ENCODE data around the gene DDN. TPM values are rescaled to one million over a fixed set of nuclear protein-coding genes. Genes with fewer than 3 reads are reported as not detected.

The DDN gene
- total and polyA plus RNA-seq, 12 donors = 0.19 to 1.4 (median 0.43) TPM

DNA sequence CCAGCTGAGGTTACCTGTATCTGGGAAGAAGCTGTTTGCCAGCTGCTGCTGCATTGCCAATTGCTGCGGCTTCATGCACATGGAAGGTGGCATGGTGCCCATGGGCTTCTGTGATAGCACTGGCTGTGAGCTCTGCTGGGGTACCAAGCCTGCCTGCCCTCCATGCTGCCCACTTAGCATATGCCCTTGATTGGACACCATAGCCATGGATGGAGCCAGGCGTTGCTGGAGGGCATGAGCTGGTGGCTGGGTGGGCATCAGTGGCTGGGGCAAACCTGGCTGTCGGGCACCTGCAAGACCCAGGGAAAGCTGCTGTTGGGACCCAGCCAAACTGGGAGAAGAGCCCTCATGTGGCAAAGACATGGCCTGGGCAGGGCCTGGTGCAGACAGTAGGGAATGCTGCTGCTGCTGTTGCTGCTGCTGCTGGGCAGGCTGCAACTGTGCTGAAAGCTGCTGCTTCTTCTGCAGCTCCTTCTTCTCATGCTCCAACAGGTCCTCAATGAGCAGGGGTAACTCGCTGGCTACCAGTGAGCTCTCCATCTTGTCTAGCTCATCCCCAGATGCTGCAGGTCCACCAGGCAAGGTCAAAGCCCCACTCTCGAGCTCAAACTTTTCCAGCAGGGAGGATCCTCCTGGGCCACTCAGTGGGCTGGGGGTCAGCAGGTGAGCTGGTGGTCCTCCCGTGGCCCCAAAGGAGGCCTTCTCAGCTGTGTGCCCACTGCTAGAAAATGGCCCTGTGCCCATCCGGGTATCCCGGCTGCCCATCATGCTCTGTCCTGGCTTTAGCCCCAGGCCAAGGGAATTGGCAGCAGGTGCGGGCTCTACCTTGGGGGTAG, 38.2 kb upstream of the DDN start:
- 86 to 91% methylated on average over 9 of the region's 9 CpGs for WGBS, 2 donors
- ATAC-seq (peak in 3 of 8 donors; percentile 13 to 29 (median 24)), DNase-seq (peak in 1 of 2 donors; percentile 22)

DNA sequence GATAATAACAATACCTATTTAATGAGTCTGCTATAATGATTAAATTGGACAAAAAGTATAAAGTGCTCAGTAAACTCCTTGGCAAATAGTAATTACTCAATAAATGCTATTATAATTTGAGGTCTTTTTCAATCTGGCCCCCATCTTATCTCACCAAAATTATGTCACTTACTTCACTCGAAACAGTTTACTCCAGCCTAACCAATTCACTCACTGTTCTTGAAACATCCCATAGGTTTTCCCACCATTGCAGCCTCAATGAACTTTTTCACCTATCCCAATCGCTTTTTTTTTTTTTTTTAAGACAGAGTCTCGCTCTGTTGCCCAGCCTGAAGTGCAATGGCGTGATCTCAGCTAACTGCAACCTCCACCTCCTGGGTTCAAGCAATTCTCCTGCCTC, 36.9 kb upstream of the DDN start:
- Histone ChIP-seq H3K4me1 (peaks cover 0 to 15% (median 3%) of the 10 kb centered on the region in 9 donors), H3K4me3 (no peak overlapping the region), H3K27ac (no peak overlapping the region), H3K27me3 (no peaks in the 10 kb centered on the region), H3K36me3 (peaks cover 5 to 100% (median 89%) of the 10 kb centered on the region in 9 donors), H3K9me3 (no peaks in the 10 kb centered on the region)
- WGBS, 2 donors = 85 to 93% methylated on average over 4 of the region's 4 CpGs
- DNase-seq = no peak
- intact Hi-C loops (cut with DNase I) = no loop called here
- no peak for ATAC-seq
- TF ChIP-seq, protein P1, sequence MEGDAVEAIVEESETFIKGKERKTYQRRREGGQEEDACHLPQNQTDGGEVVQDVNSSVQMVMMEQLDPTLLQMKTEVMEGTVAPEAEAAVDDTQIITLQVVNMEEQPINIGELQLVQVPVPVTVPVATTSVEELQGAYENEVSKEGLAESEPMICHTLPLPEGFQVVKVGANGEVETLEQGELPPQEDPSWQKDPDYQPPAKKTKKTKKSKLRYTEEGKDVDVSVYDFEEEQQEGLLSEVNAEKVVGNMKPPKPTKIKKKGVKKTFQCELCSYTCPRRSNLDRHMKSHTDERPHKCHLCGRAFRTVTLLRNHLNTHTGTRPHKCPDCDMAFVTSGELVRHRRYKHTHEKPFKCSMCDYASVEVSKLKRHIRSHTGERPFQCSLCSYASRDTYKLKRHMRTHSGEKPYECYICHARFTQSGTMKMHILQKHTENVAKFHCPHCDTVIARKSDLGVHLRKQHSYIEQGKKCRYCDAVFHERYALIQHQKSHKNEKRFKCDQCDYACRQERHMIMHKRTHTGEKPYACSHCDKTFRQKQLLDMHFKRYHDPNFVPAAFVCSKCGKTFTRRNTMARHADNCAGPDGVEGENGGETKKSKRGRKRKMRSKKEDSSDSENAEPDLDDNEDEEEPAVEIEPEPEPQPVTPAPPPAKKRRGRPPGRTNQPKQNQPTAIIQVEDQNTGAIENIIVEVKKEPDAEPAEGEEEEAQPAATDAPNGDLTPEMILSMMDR (IDR thresholded peaks at IDR 0.05) = no peak

More for the DNA sequence above, 38.2 kb upstream of the DDN start:
- intact Hi-C loops (cut with DNase I) = no loop called here
- Histone ChIP-seq H3K4me3 (no peak overlapping the region), H3K27ac (no peak overlapping the region), H3K36me3 (peaks cover 8 to 100% (median 90%) of the 10 kb centered on the region in 9 donors), H3K9me3 (no peaks in the 10 kb centered on the region), H3K27me3 (no peaks in the 10 kb centered on the region), H3K4me1 (peaks cover 0 to 15% (median 3%) of the 10 kb centered on the region in 9 donors)
- TF ChIP-seq, protein P1 (IDR thresholded peaks at IDR 0.05) = no peak

DNA sequence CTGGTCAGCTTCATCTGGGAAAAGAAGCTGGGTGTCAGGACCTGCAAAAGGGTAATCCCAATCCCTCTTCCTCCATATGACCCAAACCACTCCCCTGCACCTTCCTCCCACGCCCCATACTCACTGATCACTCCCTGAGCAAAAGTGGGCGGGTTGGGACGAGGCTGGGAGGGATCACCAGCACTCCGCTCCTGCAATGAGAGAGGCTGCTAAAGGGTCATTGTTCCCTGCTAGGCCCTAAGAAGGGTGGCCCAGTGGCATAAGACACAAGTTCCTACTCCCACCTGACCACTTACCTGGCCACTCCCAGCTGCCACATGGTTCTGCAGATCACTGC, 35.1 kb upstream of the DDN start:
- peaks cover 1 to 100% (median 77%) of the 10 kb centered on the region in 9 donors for H3K36me3 ChIP-seq
- ATAC-seq (peak in 3 of 8 donors; percentile 4 to 7 (median 7)), DNase-seq (no peak)
- intact Hi-C loops (cut with DNase I) = no loop called here
- H3K4me3 ChIP-seq = no peak overlapping the region
- peak overlapping the region in 1 of 10 donors; percentile 41 for H3K27ac ChIP-seq
- H3K4me1 ChIP-seq = peaks cover 0 to 15% (median 3%) of the 10 kb centered on the region in 9 donors
- WGBS, 2 donors = 81 to 87% methylated on average over 4 of the region's 4 CpGs
- H3K9me3 ChIP-seq = no peaks in the 10 kb centered on the region
- H3K27me3 ChIP-seq = no peaks in the 10 kb centered on the region
- TF ChIP-seq, protein P1 (IDR thresholded peaks at IDR 0.05) = no peak

DNA sequence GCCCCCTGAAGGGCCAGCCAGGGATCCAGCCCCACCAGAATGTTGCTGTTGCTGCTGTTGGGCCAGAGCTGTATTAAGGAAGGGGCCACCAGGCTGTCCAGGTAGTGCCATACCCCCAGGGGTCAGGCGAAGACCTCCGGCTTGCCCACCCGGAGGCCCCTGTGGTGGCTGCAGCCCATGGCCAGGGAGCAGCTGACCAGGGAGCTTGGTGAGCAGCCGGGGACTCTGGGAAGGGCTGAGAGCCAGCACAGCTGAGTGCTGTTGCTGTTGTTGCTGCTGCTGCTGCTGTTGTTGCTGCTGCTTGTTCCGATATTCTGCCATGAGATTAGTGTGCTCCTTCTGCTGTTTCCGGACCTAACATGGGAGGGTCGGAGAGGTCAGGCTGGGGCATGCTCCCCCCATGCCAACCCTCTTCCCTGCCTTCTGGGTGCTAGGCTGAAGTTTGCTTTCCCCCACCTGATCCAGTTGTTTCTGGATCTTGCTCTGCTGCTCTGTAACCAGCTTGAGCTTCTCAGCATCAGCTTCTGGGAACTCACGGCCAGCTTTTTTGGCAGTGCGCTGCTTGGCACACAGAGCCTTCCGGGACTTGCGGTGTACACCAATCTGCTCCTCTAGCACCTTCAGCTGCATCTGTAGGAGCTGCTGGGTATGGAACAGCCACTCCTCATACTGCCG, 34.6 kb upstream of the DDN start:
- intact Hi-C loops (cut with DNase I) = no loop called here
- Histone ChIP-seq H3K27me3 (no peaks in the 10 kb centered on the region), H3K4me1 (peaks cover 0 to 15% (median 3%) of the 10 kb centered on the region in 9 donors), H3K9me3 (no peaks in the 10 kb centered on the region), H3K36me3 (peaks cover 0 to 100% (median 77%) of the 10 kb centered on the region in 9 donors), H3K4me3 (no peak overlapping the region), H3K27ac (peak overlapping the region in 1 of 10 donors; percentile 41)
- 69 to 76% methylated on average over 12 of the region's 12 CpGs for WGBS, 2 donors
- TF ChIP-seq, protein P1 (IDR thresholded peaks at IDR 0.05) = no peak
- ATAC-seq (peak in 5 of 8 donors; percentile 10 to 54 (median 28)), DNase-seq (peak in 1 of 2 donors; percentile 12)
